Measurements from ENCODE around the gene TPCN2.

Gene TPCN2

DNA sequence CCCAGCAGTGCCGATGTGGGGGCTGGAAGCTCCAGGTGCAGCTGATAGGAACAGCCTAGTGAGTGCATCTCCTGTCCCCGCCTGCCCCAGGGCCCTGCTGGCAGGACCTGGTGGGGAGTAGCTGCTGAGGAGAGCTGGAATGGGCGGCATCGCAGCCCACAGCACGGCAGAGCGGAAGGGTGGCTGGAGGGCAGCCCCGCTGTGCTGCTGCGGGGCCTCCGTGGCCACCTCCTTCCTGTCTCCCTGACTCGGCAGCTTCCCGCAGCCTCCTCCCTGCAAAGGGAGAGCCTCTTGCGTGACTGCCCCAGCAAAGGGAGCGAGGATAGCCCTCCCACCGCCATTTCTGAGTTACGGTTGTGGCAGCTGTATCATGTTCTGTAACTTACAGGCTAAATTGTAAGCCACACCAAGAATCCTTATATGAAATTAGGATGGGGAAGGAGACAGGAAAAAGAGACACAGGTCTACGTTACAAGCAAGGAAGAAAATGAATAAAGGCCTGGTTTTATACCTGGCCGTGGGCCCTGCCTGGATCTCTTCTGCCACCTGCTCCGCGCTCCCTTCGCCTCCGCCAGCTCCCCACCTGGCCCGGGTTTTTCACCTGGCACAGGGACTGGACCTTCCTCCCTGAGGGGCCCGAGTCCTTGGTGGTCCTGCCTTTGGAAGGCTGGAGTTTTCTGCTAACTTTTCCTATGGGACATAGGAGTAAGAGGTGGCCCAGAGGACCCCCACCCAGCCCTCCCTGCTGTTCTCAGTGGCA is 10.0 kb downstream of the TPCN2 start:
- DNase-seq, result no peak

DNA sequence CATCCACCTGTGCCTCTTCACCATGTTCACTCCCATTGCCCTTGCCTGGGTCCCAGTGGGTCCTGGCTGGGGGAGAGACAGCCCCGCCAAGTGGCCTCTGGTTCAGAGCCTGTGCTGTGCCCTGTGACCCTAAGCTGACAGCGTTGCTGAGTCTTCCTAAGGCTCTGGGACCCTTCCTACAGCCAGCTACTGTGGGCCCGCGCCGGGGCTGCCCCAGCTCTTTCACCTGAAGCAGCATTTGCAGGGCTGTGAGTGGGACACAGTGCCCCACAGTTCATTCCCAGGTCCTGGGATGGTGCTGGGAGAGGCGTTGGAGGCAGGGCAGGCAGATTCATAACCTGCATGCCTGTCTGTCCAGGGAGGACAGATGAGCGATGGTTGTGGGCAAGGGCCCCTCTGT is 10.7 kb downstream of the TPCN2 start:
- DNase-seq, result no peak

DNA sequence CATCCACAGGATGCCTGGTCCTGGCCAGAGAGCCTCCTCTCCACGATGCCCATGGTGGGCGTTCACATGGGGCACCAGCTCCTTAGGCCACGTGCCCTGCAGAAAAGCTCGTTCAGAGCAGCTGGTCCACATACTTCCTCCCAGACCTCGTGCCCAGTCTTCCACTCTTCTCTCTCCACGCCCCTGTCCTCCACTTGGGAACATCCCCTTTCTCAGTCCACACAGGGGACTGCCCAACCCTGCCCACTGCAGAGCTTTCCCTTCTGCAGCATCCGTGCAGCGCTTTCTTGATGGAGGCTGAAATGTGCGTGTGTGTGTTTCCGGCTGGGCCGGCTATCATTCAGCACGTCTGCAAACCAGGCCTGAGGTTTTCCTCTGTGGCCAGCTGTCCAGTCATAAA is 11.3 kb downstream of the TPCN2 start:
- no peak for DNase-seq

DNA sequence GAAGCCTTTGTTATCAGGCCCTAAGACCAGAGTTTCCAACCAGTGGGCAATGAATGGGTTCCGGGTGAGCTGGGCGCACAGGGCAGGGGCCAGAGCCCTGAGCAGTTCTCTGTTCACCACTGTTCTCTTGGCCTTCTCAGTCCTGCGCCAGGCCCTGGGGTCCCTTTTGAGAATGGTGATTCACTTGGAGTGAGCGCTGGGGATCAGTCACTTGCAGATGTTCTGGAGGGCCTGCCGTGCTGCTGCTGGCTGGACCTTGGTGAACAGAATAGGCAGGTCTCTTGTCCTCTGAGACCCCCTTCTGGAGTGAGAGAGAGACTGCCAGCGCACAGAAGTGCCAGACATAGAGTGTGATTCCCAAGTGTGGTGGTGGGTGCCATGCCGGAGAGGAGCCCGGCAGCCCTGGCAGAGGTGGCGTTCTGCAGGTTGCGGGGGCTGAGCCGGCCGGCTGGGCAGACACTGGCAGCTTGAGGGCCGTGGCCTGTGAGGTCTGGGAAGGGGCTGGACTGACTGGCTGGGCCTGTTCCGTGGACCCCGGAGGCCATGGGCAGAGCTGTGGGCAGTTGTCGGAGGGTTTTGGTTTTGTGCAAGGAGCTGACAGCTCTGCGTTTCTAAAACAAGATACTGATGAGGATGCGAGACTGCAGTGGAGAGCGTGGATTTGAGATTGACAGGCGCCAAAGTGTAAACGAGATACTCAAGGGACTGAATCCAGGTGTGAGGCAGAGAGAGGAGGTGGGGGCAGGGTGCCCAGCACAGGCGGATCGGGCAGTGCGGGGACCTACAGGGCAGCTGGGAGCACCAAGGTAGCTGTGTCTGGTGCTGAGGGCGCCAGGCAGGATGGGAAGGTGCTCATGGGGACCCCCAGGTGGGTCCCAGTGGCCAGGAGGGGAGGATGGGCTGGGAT is 12.3 kb downstream of the TPCN2 start:
- no peak for DNase-seq

DNA sequence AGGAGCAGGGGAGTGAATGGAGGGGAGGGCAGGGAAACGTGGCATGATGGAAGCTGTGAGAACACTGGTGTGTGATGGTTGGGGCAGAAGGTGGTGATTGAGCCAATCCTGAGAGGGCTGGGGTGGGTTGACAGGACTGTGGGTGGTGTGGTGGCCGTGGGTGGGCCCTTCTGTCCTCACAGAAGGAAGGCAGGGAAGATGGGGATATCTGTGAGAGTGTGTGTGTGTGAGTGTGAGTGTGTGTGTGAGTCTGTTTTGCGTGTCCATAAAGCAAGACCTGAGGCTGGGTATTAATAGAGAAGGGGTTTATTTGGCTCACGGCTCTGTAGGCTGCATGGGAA is 13.0 kb downstream of the TPCN2 start:
- no peak for DNase-seq

DNA sequence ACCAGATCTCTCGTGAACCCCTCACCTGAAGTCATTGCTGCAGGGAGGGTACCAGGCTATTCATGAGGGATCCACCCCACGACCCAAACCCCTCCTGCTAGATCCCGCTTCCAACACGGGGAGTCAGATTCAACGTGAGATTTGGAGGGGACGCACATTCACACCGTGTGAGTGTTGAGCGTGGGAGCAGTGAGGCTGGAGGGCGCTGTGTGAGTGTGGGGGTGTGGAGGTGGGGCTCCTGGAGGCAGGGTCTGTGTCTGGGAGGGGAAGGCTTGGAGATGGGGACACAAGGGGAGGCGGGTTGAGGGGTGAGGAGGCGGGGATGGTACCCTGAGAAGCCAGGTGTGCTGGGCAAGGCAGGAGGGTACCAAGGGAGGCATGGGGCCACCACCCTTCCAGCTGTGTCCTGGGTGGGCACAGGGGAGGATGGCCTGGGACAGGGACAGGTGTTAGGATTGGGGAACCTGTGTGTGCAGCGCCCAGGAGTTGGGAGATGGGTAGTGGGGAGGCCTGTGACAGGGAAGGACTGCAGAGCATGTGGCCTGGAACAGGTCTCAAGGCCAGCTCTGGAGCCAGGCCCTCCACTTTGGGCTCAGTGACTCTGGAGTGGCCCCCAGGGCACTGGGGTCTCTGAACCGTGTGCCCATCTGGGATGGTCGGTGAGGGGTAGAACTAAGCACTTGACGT is 13.6 kb downstream of the TPCN2 start:
- DNase-seq, result no peak

DNA sequence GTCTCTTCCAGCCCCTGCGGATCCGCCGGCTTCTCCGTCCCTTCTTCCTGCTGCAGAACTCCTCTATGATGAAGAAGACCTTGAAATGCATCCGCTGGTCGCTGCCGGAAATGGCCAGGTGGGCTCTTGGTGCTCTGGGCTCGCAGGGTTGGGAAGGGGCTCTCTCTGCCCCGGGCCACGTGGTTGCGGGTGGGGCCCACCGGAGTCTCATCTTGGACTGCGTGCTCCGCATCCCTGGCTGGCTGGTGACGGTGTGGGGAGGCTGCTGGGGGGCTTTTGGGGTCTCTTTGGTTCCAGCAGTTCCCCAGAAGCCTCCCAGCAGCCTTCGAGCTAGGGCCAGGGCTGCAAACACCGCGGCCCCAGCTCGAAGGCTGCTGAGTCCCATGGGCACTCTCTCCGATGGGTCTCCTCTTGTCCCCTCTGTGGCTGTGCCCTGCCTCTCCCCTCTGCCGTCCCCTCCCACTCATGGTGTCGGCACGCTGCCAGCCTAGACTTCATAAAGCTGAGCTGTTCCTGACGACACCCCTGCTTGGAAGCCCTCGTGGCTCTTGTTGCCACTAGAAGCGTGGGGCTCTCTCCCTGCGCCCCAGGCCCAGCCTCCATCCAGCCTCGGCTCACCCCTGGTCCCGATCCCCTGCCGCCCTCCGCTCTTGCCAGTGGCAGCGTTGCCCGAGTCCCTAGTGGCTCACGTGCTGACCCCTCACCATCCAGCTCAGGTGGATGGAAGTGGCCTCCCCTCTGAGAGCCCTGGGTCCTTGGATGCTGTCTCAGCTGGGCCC is 14.3 kb downstream of the TPCN2 start:
- DNase-seq, result no peak

DNA sequence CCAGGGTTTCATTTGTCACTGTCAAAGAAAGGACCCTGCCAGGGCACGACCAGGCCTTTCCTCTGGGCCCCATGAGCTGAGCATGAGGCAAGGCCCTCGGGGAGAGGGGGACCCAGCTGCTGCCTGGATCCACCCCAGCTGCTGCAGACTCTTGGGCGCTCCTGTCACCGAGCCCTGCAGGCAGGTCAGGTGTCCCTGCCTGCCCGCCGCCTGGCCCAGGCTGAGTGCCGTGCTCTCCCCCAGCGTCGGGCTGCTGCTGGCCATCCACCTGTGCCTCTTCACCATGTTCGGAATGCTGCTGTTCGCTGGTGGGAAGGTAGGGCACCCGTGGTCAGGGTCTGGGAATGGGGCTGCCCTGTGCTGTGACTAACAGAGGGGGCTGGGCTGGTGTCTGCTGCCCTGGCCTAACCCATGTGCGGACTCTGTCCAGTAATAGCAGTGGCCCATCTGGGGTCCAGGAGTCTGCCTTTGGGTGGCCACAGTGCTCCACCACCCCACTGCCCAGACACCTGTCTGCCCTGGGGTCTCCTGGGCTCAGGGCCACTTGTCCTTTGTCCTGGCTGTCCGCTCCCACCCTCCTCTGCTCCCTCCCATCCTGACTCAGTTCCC is 15.0 kb downstream of the TPCN2 start:
- DNase-seq, result no peak

DNA sequence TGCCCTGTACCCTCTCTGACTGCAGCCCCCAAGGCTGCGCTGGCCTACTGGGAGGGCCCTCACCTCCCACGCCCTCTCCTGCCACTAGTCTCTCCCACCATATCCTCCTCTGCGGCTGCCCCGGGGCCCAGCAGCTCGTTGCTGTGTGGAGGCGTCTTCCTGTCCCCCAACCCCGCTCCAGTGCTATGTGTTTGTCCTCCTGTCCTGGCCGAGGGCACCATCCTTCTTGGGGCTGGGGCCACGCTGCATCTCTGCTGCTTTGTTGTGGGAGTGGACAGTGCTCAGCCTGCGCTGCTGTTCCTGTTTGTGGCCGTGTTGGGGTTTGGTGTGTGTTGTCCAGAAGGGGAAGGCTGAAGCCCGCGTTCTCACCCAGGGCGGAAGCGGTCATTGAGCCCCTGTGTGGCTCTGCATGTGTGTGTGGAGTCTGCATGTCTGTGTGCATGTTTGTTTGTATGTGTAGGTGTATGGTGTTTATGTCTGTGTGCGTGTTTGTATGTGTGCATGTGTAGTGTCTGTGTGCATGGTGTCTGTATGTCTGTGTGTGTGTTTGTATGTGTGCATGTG is 15.7 kb downstream of the TPCN2 start:
- DNase-seq, result no peak

DNA sequence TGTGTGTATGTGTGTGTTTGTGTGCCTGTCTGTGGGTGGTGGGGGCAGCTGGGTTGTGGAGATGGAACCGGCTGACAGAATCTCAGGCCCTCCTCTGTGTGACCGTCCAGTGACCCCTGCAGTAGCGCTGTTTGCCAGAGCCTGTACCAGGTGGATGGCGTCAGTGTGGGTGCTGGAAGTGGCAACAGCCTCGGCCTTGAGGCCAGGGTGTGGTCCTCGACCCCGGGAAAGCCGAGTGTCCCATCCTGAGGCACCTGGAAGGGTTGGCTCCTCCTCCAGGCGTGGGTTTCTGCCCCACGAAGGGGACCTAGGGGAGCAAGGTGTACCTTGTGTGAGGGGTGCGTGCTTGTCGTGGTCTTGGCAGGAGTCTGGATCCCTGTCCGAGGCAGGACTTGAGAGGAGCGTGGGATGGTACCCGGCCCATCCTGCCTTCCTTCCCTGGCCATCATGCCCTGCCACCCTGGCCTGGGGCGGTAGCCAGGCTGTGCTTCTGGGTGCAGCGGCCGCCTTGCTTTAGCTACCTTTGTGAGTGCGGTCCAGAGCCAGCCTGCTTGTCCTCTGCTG is 16.5 kb downstream of the TPCN2 start:
- DNase-seq, result no peak

DNA sequence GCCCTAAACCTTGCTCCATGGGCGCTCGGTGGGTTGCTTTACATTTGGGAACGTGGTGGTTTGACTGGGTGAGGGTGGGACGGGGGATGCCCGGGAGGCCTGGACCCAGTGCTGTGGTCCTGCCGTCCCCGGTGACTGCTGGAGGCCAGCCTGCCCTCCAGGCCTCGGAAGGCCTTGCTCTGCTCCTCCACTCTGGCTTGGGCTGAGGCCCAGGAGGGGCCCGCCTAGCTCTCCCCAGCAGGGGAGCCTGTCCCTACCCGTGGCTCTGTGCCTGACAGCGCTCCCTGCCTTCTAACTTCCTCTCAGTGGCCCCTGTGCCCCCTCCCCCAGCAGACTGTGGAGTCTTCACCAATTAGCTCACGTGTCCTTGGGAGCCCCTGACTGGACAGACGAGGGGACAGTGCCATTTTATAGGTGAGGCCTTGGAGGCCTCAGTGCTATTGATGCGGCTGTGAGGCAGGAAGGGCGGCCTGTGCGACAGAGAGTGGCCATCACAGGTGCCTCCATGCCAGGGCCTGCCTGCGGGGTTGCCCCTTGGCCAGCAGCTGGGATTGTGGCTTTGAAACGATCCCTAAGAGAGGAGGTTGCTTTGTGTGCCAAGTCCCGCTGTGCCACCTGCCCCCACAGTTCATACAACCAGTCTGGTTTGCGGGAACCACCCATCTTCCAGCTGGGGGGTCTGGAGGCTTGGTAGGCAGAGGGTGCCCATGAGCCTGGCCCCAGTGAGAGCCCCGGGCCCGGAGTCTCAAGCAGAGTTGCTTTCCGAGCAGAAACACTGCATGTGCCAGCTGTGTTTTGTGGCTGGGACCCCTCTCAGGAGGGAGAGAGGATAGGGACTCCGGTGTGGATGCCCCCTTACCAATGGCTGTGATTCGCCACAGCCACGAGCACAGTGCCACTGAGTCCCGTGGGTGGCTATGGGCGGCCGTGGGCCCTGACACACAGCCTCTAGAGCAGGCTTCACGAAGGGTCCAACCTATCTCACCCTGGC is 17.7 kb downstream of the TPCN2 start:
- DNase-seq, result no peak

DNA sequence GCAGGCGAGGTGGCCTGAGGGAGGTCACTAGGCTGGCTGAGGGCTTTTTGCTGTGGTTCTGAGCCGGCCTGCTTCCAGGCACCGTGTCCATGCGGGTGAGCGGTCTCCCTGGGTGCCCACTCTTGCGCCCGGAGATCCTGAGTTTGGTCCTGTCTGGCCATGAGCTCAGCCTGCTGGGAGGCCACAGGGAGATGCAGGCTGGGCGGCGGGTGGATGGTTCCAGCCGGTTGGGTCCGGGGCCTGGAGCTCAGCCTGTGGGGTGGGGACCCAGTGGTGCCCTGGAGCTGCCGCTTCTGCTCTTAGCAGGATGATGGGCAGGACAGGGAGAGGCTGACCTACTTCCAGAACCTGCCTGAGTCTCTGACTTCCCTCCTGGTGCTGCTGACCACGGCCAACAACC is 18.5 kb downstream of the TPCN2 start:
- DNase-seq, result no peak

DNA sequence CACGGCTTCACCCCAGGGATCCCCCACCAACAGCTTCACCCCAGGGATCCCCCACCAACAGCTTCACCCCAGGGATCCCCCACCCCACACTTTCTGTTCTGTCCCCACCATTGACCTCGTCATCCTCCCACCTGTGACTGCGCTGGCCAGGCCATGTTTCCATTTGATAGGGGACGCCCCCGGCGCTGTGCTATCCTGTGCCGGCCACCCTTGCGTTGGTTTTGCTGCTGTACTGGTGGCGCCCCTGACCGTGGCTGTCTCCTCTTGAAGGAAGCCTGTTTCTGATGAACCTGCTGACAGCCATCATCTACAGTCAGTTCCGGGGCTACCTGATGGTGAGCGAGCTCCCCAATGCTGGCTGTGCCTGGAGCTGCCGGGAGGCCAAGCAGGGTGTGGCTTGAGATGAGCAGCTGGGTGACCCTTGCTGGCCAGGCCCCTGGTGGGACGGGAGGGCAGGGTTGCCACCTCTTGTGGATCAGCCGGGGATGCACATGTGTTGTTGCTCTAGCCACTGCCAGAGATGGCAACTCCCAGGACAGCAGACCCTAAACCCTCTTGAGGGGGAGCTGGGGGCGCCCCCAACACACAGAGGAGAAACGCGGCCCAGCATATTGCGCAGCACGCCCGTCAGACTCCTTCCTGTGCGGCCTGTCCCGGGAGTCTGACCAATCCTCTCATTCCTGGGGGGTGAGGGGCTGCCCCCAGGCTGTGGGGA is 22.5 kb downstream of the TPCN2 start:
- DNase-seq, result no peak

DNA sequence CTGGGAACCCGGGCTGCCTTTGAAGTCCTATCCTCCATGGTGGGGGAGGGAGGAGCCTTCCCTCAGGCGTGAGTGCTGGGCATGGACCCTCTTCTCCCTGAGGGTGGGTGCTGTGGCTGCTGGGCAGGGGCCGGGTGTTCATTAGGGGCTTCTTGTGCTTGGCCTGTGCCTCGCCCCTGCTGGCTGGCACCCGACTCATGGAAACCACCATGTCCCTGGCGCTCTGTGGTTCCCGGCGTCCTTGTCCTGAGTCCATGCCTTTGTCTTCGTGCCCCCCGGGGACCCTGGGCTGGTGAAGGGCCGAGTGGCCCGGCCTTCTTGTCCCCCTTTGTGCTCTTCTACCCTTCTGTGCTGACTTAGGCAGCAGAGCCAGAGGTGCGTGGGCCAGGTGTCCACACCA is 23.2 kb downstream of the TPCN2 start:
- no peak for DNase-seq

DNA sequence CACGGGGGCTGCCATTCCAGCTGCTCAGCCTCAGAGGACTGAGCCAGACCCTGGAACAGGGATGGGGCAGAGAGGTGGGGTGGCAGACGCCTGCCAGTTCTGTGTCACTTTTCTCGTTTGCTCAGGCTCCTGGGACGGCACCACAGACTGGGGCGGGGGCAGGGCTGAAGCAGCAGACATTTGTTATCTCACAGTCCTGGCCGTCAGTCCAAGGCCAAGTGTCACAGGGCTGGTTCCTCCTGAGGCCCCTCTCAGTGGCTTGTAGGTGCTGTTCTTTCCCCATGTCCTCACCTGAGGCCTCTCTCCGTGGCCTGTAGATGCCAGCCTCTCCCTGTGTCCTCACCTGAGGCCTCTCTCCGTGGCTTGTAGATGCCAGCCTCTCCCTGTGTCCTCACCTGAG is 24.7 kb downstream of the TPCN2 start:
- DNase-seq, result no peak

DNA sequence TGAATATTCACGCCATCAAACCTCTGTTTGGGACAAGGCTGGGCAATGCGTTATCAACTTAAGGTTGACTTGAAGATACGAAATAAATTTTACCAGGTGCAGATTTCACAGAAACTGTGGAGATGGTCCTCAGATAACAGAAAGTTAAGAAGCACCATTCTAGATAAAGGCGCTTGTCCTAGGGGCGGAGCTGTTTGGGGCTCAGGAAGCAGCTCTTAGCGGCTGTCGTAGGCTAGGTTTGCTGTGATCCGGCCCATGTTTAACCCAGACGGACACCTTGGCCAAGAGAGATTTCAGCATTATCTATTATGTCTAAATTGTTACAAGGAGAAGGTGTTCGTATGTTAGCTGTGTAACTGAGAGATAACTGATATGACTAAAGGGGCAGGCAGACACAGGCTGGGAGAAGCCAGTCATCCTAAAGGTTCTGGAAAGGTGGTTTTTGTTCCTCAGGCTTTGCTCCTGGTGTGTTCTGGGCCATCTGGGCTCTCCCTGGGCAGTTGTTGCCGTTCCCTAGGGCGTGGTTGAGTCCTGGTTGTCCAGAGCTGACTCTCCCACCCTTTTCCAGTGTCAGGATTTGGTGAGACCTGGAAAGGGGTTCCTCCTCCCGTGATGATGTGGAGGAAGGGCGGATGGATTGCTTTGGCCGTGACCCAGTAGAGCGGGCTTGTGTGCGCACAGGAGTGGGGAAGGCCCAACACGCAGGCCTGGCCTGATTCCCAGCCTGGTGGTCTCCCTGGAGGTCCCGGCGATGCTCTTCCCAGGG is 25.8 kb downstream of the TPCN2 start:
- DNase-seq, result no peak

DNA sequence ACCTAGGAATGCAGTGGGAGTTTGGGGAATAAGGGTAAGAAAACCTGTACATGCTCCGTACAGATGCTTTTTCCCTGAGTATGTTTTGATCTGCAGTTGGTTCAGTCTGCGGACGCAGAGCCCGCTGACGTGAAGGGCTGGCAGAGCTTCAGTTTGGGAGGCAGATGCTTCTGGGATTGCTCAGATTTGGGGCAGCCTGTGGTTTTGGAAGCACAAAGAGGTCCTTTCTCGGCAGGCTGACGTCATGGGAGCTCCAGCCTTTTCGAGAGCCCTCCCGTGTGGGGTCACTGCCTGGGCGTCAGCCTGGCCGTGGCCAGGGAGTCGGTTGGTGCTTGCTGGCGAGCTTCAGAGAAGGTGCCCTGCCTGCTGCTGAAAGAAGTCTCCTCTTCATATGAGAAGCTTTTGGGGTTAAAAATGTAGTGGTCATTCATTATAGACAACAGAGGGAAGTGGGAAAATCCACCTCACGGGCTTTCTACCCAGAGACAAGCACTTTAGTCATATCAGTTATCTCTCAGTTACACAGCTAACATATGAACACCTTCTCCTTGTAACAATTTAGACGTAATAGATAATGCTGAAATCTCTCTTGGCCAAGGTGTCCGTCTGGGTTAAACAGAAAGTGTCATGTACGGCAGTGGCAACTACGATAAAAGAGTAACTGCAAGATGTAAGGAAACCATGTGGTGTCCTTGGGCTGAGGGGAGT is 26.8 kb downstream of the TPCN2 start:
- no peak for DNase-seq

DNA sequence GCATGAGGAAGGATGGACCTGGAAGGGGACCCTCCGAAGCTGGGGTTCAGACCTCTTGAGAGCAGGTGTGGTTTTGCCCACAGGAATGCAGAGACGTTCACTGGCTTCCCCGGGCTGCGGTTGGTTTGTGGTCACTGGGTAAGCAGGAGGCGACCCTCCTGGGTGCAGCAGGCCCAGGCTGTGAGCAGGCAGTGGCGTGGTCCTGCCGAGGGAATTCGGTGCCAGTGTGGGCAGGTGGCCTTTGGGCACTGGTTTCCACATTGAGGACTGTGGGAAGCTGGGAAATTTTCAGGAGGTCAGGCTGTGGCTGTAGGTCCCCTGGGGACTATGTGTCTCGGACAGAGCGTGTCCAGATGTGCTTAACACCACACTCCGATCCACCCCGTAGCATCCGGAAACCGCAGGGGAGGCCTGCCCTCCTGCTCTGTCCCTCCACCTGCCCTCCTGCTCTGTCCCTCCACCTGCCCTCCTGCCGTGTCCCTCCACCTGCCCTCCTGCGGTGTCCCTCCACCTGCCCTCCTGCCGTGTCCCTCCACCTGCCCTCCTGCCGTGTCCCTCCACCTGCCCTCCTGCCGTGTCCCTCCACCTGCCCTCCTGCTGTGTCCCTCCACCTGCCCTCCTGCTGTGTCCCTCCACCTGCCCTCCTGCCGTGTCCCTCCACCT is 27.5 kb downstream of the TPCN2 start:
- DNase-seq, result no peak

Data from NCI-H748 treated with DMSO at 0.1 percent for 48 hours (cell line).